Lower lobe of right lung (tissue), 2 donors: Measurements from ENCODE around the gene SLX9. TPM values are rescaled to one million over a fixed set of nuclear protein-coding genes. Genes with fewer than 3 reads are reported as not detected.
A peak's percentile ranks its signal among the peaks of the same experiment; 100 is the strongest.

Experiments
- ATAC-seq, 2 donors: fragments of 200-7000 bp; cut with Tn5 transposase; one replicate each; pipeline ENCODE4 v1.9.1; 2020 to 2022; ENCODE audit warnings: mild to moderate bottlenecking in 2 of 2, moderate library complexity in 2 of 2
- DNase-seq: peaks from one replicate; pipeline ENCODE4 v3.0.0-alpha.2; 2020
- H3K27ac ChIP-seq: fragments of 200-600 bp; one replicate; pipeline ENCODE4 v1.8.0; 2022
- H3K27me3 ChIP-seq: fragments of 200-600 bp; one replicate; pipeline ENCODE4 v1.8.0; 2022; ENCODE audit warnings: low read depth
- H3K36me3 ChIP-seq: fragments of 200-600 bp; one replicate; pipeline ENCODE4 v1.8.0; 2022; ENCODE audit warnings: mild to moderate bottlenecking
- H3K4me1 ChIP-seq: fragments of 200-600 bp; one replicate; pipeline ENCODE4 v1.8.0; 2022
- H3K4me3 ChIP-seq: fragments of 200-600 bp; one replicate; pipeline ENCODE4 v1.8.0; 2022; ENCODE audit warnings: mild to moderate bottlenecking
- H3K9me3 ChIP-seq: fragments of 200-600 bp; one replicate; pipeline ENCODE4 v1.8.0; 2022
- CTCF ChIP-seq: fragments of 200-600 bp; IDR thresholded peaks from one replicate; pipeline ENCODE4 v1.8.0; 2022; ENCODE audit warnings: antibody characterized with exemption, mild to moderate bottlenecking
- intact Hi-C: fragments of 100-400 bp; cut with DNase I; formaldehyde crosslinking; loops from one replicate; pipeline ENCODE4 v1.11.0; 2022
- total RNA-seq: library from RNA; stranded (reverse); fragmentation: NEBNext Ultra II Directional; extraction: Animal tissue kit (Norgen Biotek cat#: 25700); gene quantifications from one replicate; pipeline ENCODE4 v1.2.1, GENCODE V29; 2021
- donor health status: DM: no; HTN: yes; CAD: no; lungs with severe emphysema.

SLX9 gene
- total RNA-seq, 1 donor from 2014 or later = 15.7 TPM

- Histone ChIP-seq H3K4me1 (peaks cover 31% of the 10 kb centered on the region), H3K36me3 (peaks cover 36% of the 10 kb centered on the region), H3K4me3 (no peak overlapping the region), H3K27ac (peak overlapping the region; percentile 84), H3K9me3 (no peaks in the 10 kb centered on the region), H3K27me3 (no peaks in the 10 kb centered on the region)
- intact Hi-C loops = no loop called here
- ATAC-seq (no peak), DNase-seq (peak; percentile 47)
- no peak for TF ChIP-seq CTCF
Observed at GRCh38 chr21:44957901-44958451, 18.1 kb downstream of the SLX9 start.

GRCh38 chr21:44958471-44959191, 18.8 kb downstream of the SLX9 start:
- ATAC-seq (peak; percentile 74 to 79), DNase-seq (peak; percentile 64)
- intact Hi-C loops = no loop called here
- Histone ChIP-seq H3K4me1 (peaks cover 31% of the 10 kb centered on the region), H3K27ac (peak overlapping the region; percentile 84), H3K9me3 (no peaks in the 10 kb centered on the region), H3K27me3 (no peaks in the 10 kb centered on the region), H3K4me3 (no peak overlapping the region), H3K36me3 (peaks cover 36% of the 10 kb centered on the region)
- TF ChIP-seq CTCF = no peak

- H3K27ac ChIP-seq = peak overlapping the region; percentile 84
- TF ChIP-seq CTCF = no peak
- peaks cover 35% of the 10 kb centered on the region for H3K4me1 ChIP-seq
- H3K27me3 ChIP-seq = no peaks in the 10 kb centered on the region
- no peaks in the 10 kb centered on the region for H3K9me3 ChIP-seq
- intact Hi-C loops = no loop called here
- H3K4me3 ChIP-seq = no peak overlapping the region
- ATAC-seq (no peak), DNase-seq (peak; percentile 37)
- H3K36me3 ChIP-seq = peaks cover 36% of the 10 kb centered on the region
Observed at GRCh38 chr21:44959376-44960091, 19.7 kb downstream of the SLX9 start.

GRCh38 chr21:44960141-44961092, 20.6 kb downstream of the SLX9 start:
- Histone ChIP-seq H3K9me3 (no peaks in the 10 kb centered on the region), H3K27ac (peak overlapping the region; percentile 84), H3K4me3 (no peak overlapping the region), H3K36me3 (peaks cover 32% of the 10 kb centered on the region), H3K4me1 (peaks cover 43% of the 10 kb centered on the region), H3K27me3 (no peaks in the 10 kb centered on the region)
- peak; percentile 39 for DNase-seq
- no peak for TF ChIP-seq CTCF
- intact Hi-C loops = no loop called here
- ATAC-seq = no peak

- TF ChIP-seq CTCF = no peak
- Histone ChIP-seq H3K36me3 (peaks cover 23% of the 10 kb centered on the region), H3K9me3 (no peaks in the 10 kb centered on the region), H3K4me1 (peaks cover 62% of the 10 kb centered on the region), H3K27ac (peak overlapping the region; percentile 57), H3K27me3 (no peaks in the 10 kb centered on the region), H3K4me3 (no peak overlapping the region)
- ATAC-seq = peak; percentile 68 to 88
- DNase-seq = peak; percentile 50
- intact Hi-C loops = no loop called here
Observed at GRCh38 chr21:44962403-44962966, 22.7 kb downstream of the SLX9 start.
